Measurements from ENCODE around the gene KIF23. TPM values are rescaled to one million over a fixed set of nuclear protein-coding genes. Genes with fewer than 3 reads are reported as not detected.

The KIF23 gene
- total and polyA plus RNA-seq, 8 donors, result 2.1 to 26.3 (median 8.7) TPM

DNA sequence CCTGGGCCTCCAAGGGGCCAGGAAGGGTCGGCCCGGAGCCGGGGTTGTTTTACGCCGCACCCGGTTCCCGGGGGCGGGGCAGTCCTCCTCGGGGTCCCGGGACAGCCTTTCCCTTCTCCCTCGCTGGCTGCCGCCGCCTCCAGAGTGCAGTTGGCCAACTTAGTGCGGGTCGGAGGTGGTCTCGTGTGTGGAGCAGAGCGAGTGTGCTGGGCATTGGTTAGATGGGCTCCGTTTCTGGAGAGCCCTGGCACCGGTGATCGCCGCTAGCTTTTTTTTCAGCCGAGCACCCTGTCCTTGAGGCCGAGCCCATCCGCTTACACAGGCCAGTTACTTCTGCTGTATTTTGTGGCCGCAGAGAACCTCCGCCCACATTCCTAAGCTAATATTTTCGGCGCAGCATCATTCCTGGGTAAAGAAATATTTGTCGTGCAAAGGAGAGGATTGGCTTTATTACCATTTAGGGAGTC, 585 bp downstream of the KIF23 start:
- 0 to 1% (median 1%) methylated on average over 27 to 29 of the region's 29 CpGs for WGBS, 5 donors
- TF ChIP-seq POLR2AphosphoS5 (IDR thresholded peaks at IDR 0.05), result peak in 2 of 3 donors; percentile 40 to 56
- no peak for TF ChIP-seq POLR2A (IDR thresholded peaks at IDR 0.05)
- Histone ChIP-seq H3K4me1 (peaks cover 11 to 23% (median 18%) of the 10 kb centered on the region in 4 donors), H3K27ac (peak overlapping the region in 4 of 5 donors; percentile 73 to 84 (median 82)), H3K36me3 (peaks cover 0 to 11% (median 2%) of the 10 kb centered on the region in 4 donors), H3K27me3 (no peaks in the 10 kb centered on the region), H3K9me3 (no peaks in the 10 kb centered on the region), H3K4me3 (peak overlapping the region; percentile 82 to 99 (median 88))
- intact Hi-C loops (cut with DNase I; ENCODE audit: low total_unique reads), result no loop called here
- DNase-seq, result peak in 1 of 2 donors; percentile 80

GRCh38 chr15:69415381-69415780, 1.2 kb downstream of the KIF23 start:
- H3K4me1 ChIP-seq, result peaks cover 11 to 23% (median 18%) of the 10 kb centered on the region in 4 donors
- 73 to 90% (median 88%) methylated on average over 3 of the region's 3 CpGs for WGBS, 5 donors
- H3K27me3 ChIP-seq, result no peaks in the 10 kb centered on the region
- no peaks in the 10 kb centered on the region for H3K9me3 ChIP-seq
- H3K4me3 ChIP-seq, result peak overlapping the region in 1 of 4 donors; percentile 99
- intact Hi-C loops (cut with DNase I; ENCODE audit: low total_unique reads), result no loop called here
- no peak for DNase-seq
- no peak overlapping the region for H3K27ac ChIP-seq
- TF ChIP-seq POLR2A (IDR thresholded peaks at IDR 0.05), result no peak
- no peak for TF ChIP-seq EP300 (IDR thresholded peaks at IDR 0.05)
- no peak for TF ChIP-seq CTCF (IDR thresholded peaks at IDR 0.05)
- TF ChIP-seq POLR2AphosphoS5 (IDR thresholded peaks at IDR 0.05), result no peak
- H3K36me3 ChIP-seq, result peaks cover 0 to 11% (median 2%) of the 10 kb centered on the region in 4 donors

DNA sequence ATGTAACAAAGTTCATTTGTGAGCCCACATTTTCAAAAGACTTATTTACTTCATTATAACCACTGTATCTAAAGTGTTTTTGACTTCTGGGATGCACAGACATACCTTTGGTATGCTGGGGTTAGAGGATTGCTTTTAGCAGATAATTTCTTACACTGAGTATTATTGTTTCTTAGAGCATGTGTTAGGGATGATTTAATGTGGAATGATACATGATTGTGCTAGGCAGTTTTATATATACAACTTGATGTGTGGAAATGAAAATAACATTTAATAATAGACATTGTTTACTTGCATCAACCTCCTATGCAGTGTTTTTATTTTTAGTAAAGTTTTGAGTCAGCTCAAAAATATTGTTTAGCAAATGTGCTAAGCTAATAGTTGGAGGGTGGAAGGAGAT, 3.4 kb downstream of the KIF23 start:
- Histone ChIP-seq H3K36me3 (peaks cover 0 to 11% (median 2%) of the 10 kb centered on the region in 4 donors), H3K4me1 (peaks cover 11 to 23% (median 18%) of the 10 kb centered on the region in 4 donors), H3K9me3 (no peaks in the 10 kb centered on the region), H3K4me3 (no peak overlapping the region), H3K27me3 (no peaks in the 10 kb centered on the region), H3K27ac (no peak overlapping the region)
- no peak for DNase-seq
- TF ChIP-seq POLR2A (IDR thresholded peaks at IDR 0.05) (no peak), CTCF (IDR thresholded peaks at IDR 0.05) (no peak), POLR2AphosphoS5 (IDR thresholded peaks at IDR 0.05) (no peak), EP300 (IDR thresholded peaks at IDR 0.05) (no peak)
- intact Hi-C loops (cut with DNase I; ENCODE audit: low total_unique reads), result no loop called here

GRCh38 chr15:69421498-69421897, 7.3 kb downstream of the KIF23 start:
- Histone ChIP-seq H3K36me3 (peaks cover 0 to 11% (median 2%) of the 10 kb centered on the region in 4 donors), H3K4me3 (no peak overlapping the region), H3K27me3 (no peaks in the 10 kb centered on the region), H3K4me1 (peaks cover 0 to 12% (median 2%) of the 10 kb centered on the region in 4 donors), H3K9me3 (no peaks in the 10 kb centered on the region), H3K27ac (no peak overlapping the region)
- no peak for TF ChIP-seq POLR2A (IDR thresholded peaks at IDR 0.05)
- no peak for TF ChIP-seq POLR2AphosphoS5 (IDR thresholded peaks at IDR 0.05)
- no peak for DNase-seq
- intact Hi-C loops (cut with DNase I; ENCODE audit: low total_unique reads), result no loop called here

DNA sequence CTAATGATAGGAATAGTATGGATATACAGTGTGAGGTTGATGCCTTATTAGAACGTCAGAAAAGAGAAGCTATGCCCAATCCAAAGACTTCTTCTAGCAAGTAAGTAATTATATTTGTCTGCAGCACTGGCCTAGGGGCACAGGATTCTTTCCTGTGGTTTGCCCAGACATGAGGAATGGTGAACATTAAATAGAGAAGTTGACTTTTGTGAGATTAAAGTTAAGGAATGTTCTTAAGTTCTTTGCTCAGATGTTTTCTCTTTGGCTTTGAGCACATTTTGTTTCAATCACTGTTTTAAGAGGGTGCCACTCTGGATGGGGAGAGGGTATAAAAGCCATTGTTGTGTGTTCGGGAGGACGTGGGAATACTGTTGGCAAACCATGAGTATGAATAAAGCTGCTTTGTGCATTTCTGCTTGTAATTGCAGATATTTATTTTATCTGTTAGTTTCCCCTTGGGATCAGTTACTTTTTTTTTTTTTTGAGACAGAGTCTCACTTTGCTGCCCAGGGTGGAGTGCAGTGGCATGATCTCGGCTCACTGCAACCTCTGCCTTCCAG, 8.3 kb downstream of the KIF23 start:
- DNase-seq, result no peak
- TF ChIP-seq EP300 (IDR thresholded peaks at IDR 0.05) (no peak), CTCF (IDR thresholded peaks at IDR 0.05) (no peak), POLR2AphosphoS5 (IDR thresholded peaks at IDR 0.05) (no peak), POLR2A (IDR thresholded peaks at IDR 0.05) (no peak)
- H3K27ac ChIP-seq, result no peak overlapping the region

More for the DNA sequence above, 8.3 kb downstream of the KIF23 start:
- Histone ChIP-seq H3K4me3 (no peak overlapping the region), H3K27me3 (no peaks in the 10 kb centered on the region), H3K36me3 (peaks cover 0 to 11% (median 2%) of the 10 kb centered on the region in 4 donors), H3K4me1 (peaks cover 0 to 12% (median 2%) of the 10 kb centered on the region in 4 donors), H3K9me3 (no peaks in the 10 kb centered on the region)
- intact Hi-C loops (cut with DNase I; ENCODE audit: low total_unique reads), result no loop called here
- WGBS, 5 donors, result 81 to 91% (median 84%) methylated on average over 4 of the region's 4 CpGs
